H1 (cell line): ENCODE results near the gene PTPRG. TPM values are rescaled to one million over a fixed set of nuclear protein-coding genes. Genes with fewer than 3 reads are reported as not detected.

Source experiments
- CTCF ChIA-PET: fragments of 300-600 bp; sonication (Branson Sonifier 250); formaldehyde crosslinking; loops from one replicate; lab custom pipeline; 2021; ENCODE audit not compliant: partially characterized antibody; lab: Charles Lee
- POLR2A ChIA-PET: fragments of 300-600 bp; sonication (Branson Sonifier 250); formaldehyde crosslinking; loops from one replicate; lab custom pipeline; 2021; ENCODE audit warnings: inconsistent platforms; ENCODE audit not compliant: partially characterized antibody; lab: Charles Lee
- DNase-seq, 2 experiments: peaks; one replicate each; pipeline versions ENCODE4 v3.0.0 to v3.0.0-alpha.2; 2010 to 2022; ENCODE audit warnings: low spot score in 2 of 2, low read depth in 1 of 2, mixed read lengths in 1 of 2
- FAIRE-seq: peaks from 2 replicates; lab custom pipeline; 2011; peaks lifted over from hg19 to GRCh38; lab: Jason Lieb, UNC
- H2AFZ ChIP-seq: 2 replicates; pipeline ENCODE4 v1.8.1; 2012; ENCODE audit warnings: low read length, inconsistent platforms
- H2AK5ac ChIP-seq: 2 replicates; pipeline ENCODE4 v1.6.1; 2013; ENCODE audit warnings: low read depth, low read length
- H2BK120ac ChIP-seq: replicated peaks from 2 replicates; pipeline ENCODE3; 2013; ENCODE audit warnings: low read depth, low read length, inconsistent platforms
- H2BK12ac ChIP-seq: 2 replicates; pipeline ENCODE4 v1.6.1; 2013; ENCODE audit warnings: low read depth, low read length
- H2BK15ac ChIP-seq: 2 replicates; pipeline ENCODE4 v1.6.1; 2013; ENCODE audit warnings: low read length
- H2BK20ac ChIP-seq: 2 replicates; pipeline ENCODE4 v1.6.1; 2013; ENCODE audit warnings: low read length
- H2BK5ac ChIP-seq: 2 replicates; pipeline ENCODE4 v1.6.1; 2013; ENCODE audit warnings: low read depth, low read length
- H3K14ac ChIP-seq: 2 replicates; pipeline ENCODE4 v1.6.1; 2013; ENCODE audit warnings: inconsistent platforms; ENCODE audit not compliant: insufficient read length
- H3K18ac ChIP-seq: 2 replicates; pipeline ENCODE4 v1.6.1; 2013; ENCODE audit warnings: low read length; ENCODE audit errors: extremely low read depth
- H3K23ac ChIP-seq: 2 replicates; pipeline ENCODE4 v1.6.1; 2013; ENCODE audit warnings: inconsistent platforms; ENCODE audit not compliant: insufficient read length
- H3K23me2 ChIP-seq: 2 replicates; pipeline ENCODE4 v1.6.1; 2013; ENCODE audit warnings: low read depth, low read length
- H3K27ac ChIP-seq: 2 replicates; pipeline ENCODE4 v1.6.1; 2011; ENCODE audit warnings: low read depth, low read length, inconsistent platforms
- H3K27me3 ChIP-seq, 4 experiments: replicated peaks in 1 of 4; 1 replicate in 1 of 4; 2 replicates in 3 of 4; pipeline versions ENCODE4 v1.6.1 to v1.8.1; 2011 to 2013; ENCODE audit warnings: low read length in 3 of 4, mild to moderate bottlenecking in 3 of 4, inconsistent platforms in 2 of 4, mixed read lengths in 2 of 4, moderate library complexity in 1 of 4; ENCODE audit not compliant: control insufficient read depth in 3 of 4, insufficient read depth in 3 of 4; ENCODE audit errors: extremely low read depth in 1 of 4
- H3K36me3 ChIP-seq, 4 experiments: 2 replicates each; pipeline versions ENCODE4 v1.6.1 to v1.8.1; 2011 to 2013; ENCODE audit warnings: mild to moderate bottlenecking in 4 of 4, low read length in 3 of 4, moderate library complexity in 2 of 4, control low read depth in 1 of 4, inconsistent platforms in 1 of 4; ENCODE audit not compliant: insufficient read depth in 4 of 4, control insufficient read depth in 2 of 4
- H3K4ac ChIP-seq: replicated peaks from 2 replicates; pipeline ENCODE3; 2013; ENCODE audit warnings: low read length, low read depth, mixed read lengths, inconsistent platforms; ENCODE audit not compliant: insufficient read length
- H3K4me1 ChIP-seq, 4 experiments: replicated peaks in 1 of 4; 1 replicate in 1 of 4; 2 replicates in 3 of 4; pipeline versions ENCODE4 v1.6.1 to v1.8.1; 2011 to 2013; ENCODE audit warnings: low read length in 3 of 4, inconsistent platforms in 2 of 4, mixed read lengths in 1 of 4; ENCODE audit not compliant: insufficient read depth in 4 of 4, control insufficient read depth in 3 of 4
- H3K4me2 ChIP-seq, 2 experiments: 2 replicates each; pipeline versions ENCODE4 v1.6.1 to v1.8.1; 2011 to 2013; ENCODE audit warnings: low read depth in 2 of 2, low read length in 2 of 2, control low read depth in 1 of 2, inconsistent platforms in 1 of 2, mild to moderate bottlenecking in 1 of 2; ENCODE audit not compliant: insufficient read depth in 1 of 2
- H3K4me3 ChIP-seq, 4 experiments: fragments of 200-600, 300-600 bp in 1 of 4; sonication (generic), shearing (Covaris generic), sonication (Bioruptor Twin) in 1 of 4; 2 replicates each; pipeline versions ENCODE4 v1.5.1 to v1.8.1; 2011 to 2016; ENCODE audit warnings: low read length in 4 of 4, low read depth in 3 of 4, control low read depth in 2 of 4, inconsistent platforms in 2 of 4, mild to moderate bottlenecking in 2 of 4, mixed read lengths in 1 of 4, moderate library complexity in 1 of 4; ENCODE audit not compliant: insufficient read depth in 2 of 4; ENCODE audit errors: extremely low read depth in 1 of 4
- H3K56ac ChIP-seq: replicated peaks from 2 replicates; pipeline ENCODE3; 2013; ENCODE audit warnings: low read depth, mild to moderate bottlenecking, mixed read lengths, low read length, inconsistent platforms; ENCODE audit not compliant: insufficient read length
- H3K79me1 ChIP-seq: 2 replicates; pipeline ENCODE4 v1.6.1; 2013; ENCODE audit warnings: low read depth, low read length, control low read depth
- H3K79me2 ChIP-seq, 2 experiments: 2 replicates each; pipeline versions ENCODE4 v1.6.1 to v1.8.1; 2012 to 2013; ENCODE audit warnings: low read length in 2 of 2, mild to moderate bottlenecking in 2 of 2, inconsistent platforms in 1 of 2; ENCODE audit not compliant: insufficient read depth in 2 of 2, control insufficient read depth in 1 of 2
- H3K9ac ChIP-seq, 4 experiments: replicated peaks in 1 of 4; 1 replicate in 1 of 4; 2 replicates in 3 of 4; pipeline versions ENCODE4 v1.6.1 to v1.8.1; 2011 to 2013; ENCODE audit warnings: low read depth in 3 of 4, low read length in 3 of 4, control low read depth in 2 of 4, mild to moderate bottlenecking in 2 of 4, moderate library complexity in 2 of 4, inconsistent platforms in 1 of 4; ENCODE audit errors: extremely low read depth in 1 of 4
- H3K9me3 ChIP-seq, 2 experiments: 2 replicates each; pipeline versions ENCODE4 v1.6.1 to v1.8.1; 2012 to 2013; ENCODE audit warnings: mild to moderate bottlenecking in 2 of 2, moderate library complexity in 2 of 2, control low read depth in 1 of 2, inconsistent platforms in 1 of 2, low read depth in 1 of 2, low read length in 1 of 2, mixed read lengths in 1 of 2; ENCODE audit not compliant: insufficient read depth in 2 of 2
- H4K20me1 ChIP-seq, 2 experiments: replicated peaks in 1 of 2; 2 replicates each; pipeline versions ENCODE3 to v1.8.1; 2011 to 2013; ENCODE audit warnings: inconsistent platforms in 2 of 2, low read length in 2 of 2, mild to moderate bottlenecking in 1 of 2; ENCODE audit not compliant: insufficient read depth in 2 of 2, control insufficient read depth in 1 of 2
- H4K5ac ChIP-seq: 2 replicates; pipeline ENCODE4 v1.6.1; 2013; ENCODE audit warnings: low read length, low read depth, mixed read lengths, inconsistent platforms; ENCODE audit not compliant: insufficient read length
- H4K8ac ChIP-seq: 2 replicates; pipeline ENCODE4 v1.8.0; 2013; ENCODE audit warnings: mild to moderate bottlenecking, moderate library complexity, low read length, inconsistent platforms; ENCODE audit not compliant: insufficient read depth; ENCODE audit errors: extremely low read depth
- H4K91ac ChIP-seq: replicated peaks from 2 replicates; pipeline ENCODE3; 2013; ENCODE audit warnings: low read length, mixed read lengths, inconsistent platforms; ENCODE audit not compliant: insufficient read length
- ATF3 ChIP-seq: IDR thresholded peaks from 2 replicates; pipeline ENCODE4 v1.6.1; 2011; ENCODE audit warnings: low read depth, mild to moderate bottlenecking, low read length; ENCODE audit not compliant: insufficient read depth
- BCL11A ChIP-seq, 2 experiments: IDR thresholded peaks; one replicate each; pipeline ENCODE4 v1.6.1; 2011; ENCODE audit warnings: low read depth in 2 of 2, low read length in 2 of 2, mild to moderate bottlenecking in 2 of 2
- CBX5 ChIP-seq: fragments of 300-800, 300-1000 bp; sonication (generic); IDR thresholded peaks from 2 replicates; pipeline ENCODE4 v1.7.1; 2016; ENCODE audit warnings: antibody characterized with exemption, low read length, low read depth
- CHD2 ChIP-seq: IDR thresholded peaks from 2 replicates; pipeline ENCODE4 v1.6.1; 2012; ENCODE audit warnings: low read length, improper control_type of control experiment
- EGR1 ChIP-seq: IDR thresholded peaks from 2 replicates; pipeline ENCODE4 v1.6.1; 2011; ENCODE audit warnings: low read depth, low read length, borderline replicate concordance
- EP300 ChIP-seq, 2 experiments: IDR thresholded peaks; 1 replicate in 1 of 2; 2 replicates in 1 of 2; pipeline ENCODE4 v1.6.1; 2011 to 2012; ENCODE audit warnings: low read depth in 2 of 2, low read length in 2 of 2, mild to moderate bottlenecking in 2 of 2, borderline replicate concordance in 1 of 2, inconsistent platforms in 1 of 2, moderate library complexity in 1 of 2
- GABPA ChIP-seq: IDR thresholded peaks from 2 replicates; pipeline ENCODE4 v1.6.1; 2011; ENCODE audit warnings: mild to moderate bottlenecking, low read length, moderate library complexity, borderline replicate concordance; ENCODE audit not compliant: insufficient read depth
- HDAC2 ChIP-seq, 2 experiments: fragments of 300-600 bp in 1 of 2; sonication (generic) in 1 of 2; IDR thresholded peaks; 2 replicates each; pipeline ENCODE4 v1.6.1; 2011 to 2012; ENCODE audit warnings: low read depth in 2 of 2, low read length in 2 of 2, mild to moderate bottlenecking in 2 of 2, moderate library complexity in 2 of 2, borderline replicate concordance in 1 of 2, inconsistent platforms in 1 of 2
- HDAC6 ChIP-seq: IDR thresholded peaks from one replicate; pipeline ENCODE4 v1.7.1; 2012; ENCODE audit warnings: low read depth, mild to moderate bottlenecking, inconsistent platforms, low read length, moderate library complexity
- MAFK ChIP-seq: IDR thresholded peaks from 2 replicates; pipeline ENCODE4 v1.6.1; 2012; ENCODE audit warnings: low read depth, mild to moderate bottlenecking, improper control_type of control experiment, low read length
- SIN3A ChIP-seq, 2 experiments: IDR thresholded peaks in 1 of 2; conservative IDR thresholded peaks in 1 of 2; 2 replicates each; pipeline ENCODE4 v1.6.1; 2011 to 2012; ENCODE audit warnings: low read length in 2 of 2, improper control_type of control experiment in 1 of 2, low read depth in 1 of 2, mild to moderate bottlenecking in 1 of 2
- SIRT6 ChIP-seq: IDR thresholded peaks from one replicate; pipeline ENCODE4 v1.7.1; 2012; ENCODE audit warnings: low read length, inconsistent platforms
- SRF ChIP-seq: IDR thresholded peaks from 2 replicates; pipeline ENCODE4 v1.6.1; 2011; ENCODE audit warnings: mild to moderate bottlenecking, low read depth, low read length, moderate library complexity
- WGBS, 2 experiments: shearing (Covaris generic) in 1 of 2; methylation state at CpG; one replicate each; pipeline versions ENCODE4 v1.1.6 to v1.1.7; 2013 to 2015; ENCODE audit warnings: low lambda C conversion rate in 2 of 2, mixed read lengths in 2 of 2, inconsistent platforms in 1 of 2, low coverage in 1 of 2, missing lambda C conversion rate in 1 of 2; ENCODE audit not compliant: insufficient replicate concordance in 2 of 2, insufficient coverage in 1 of 2, insufficient read length in 1 of 2; ENCODE audit errors: extremely low coverage in 1 of 2, missing lambda C conversion rate in 1 of 2; 5-methylcytosine and 5-hydroxymethylcytosine counted together
- polyA plus RNA-seq, 7 experiments: library from polyadenylated mRNA; depleted of rRNA in 3 of 7; stranded (reverse) in 5 of 7; unstranded in 2 of 7; fragments of >200 nt in 5 of 7; fragments of 200-250 nt in 2 of 7; gene quantifications; 1 replicate in 5 of 7; 2 replicates in 1 of 7; 4 replicates in 1 of 7; pipeline versions ENCODE4 v1.2.1 to v1.2.3, GENCODE V29; 2011 to 2013; ENCODE audit warnings: missing spikeins in 2 of 7, mixed read lengths in 2 of 7
- total RNA-seq: library from RNA; stranded (reverse); fragmentation: NEBNext Ultra II Directional; extraction: Animal tissue kit (Norgen Biotek cat#: 25700); gene quantifications from 2 replicates; pipeline ENCODE4 v1.2.1, GENCODE V29; 2021

PTPRG gene
- total and polyA plus RNA-seq, 2 of the 8 experiments (the other 6 are each of a cell fraction or from before 2014, with no cell fraction given) = 23.3 to 96.2 TPM

GRCh38 chr3:61574854-61575253, 13.5 kb downstream of the PTPRG start:
- H3K9me3 ChIP-seq = no peaks in the 10 kb centered on the region
- no peak overlapping the region for H3K14ac ChIP-seq
- CTCF ChIA-PET = interaction anchor here (0.6 to 3.0 kb wide), 2 partner anchors 11 to 13 kb away, joined by 3 to 17 read pairs; no protein-coding TSS in a partner anchor
- no peaks in the 10 kb centered on the region for H3K27me3 ChIP-seq
- H2AK5ac ChIP-seq = no peak overlapping the region
- peaks cover 18% of the 10 kb centered on the region for H3K79me1 ChIP-seq
- H3K18ac ChIP-seq = no peak overlapping the region
- 88% methylated on average over 11 of the region's 11 CpGs; no CpG with 5 or more reads in 1 of the 2 experiments for WGBS, 2 experiments
- peaks cover 53 to 54% of the 10 kb centered on the region in 2 experiments for H4K20me1 ChIP-seq
- no peak overlapping the region for H4K8ac ChIP-seq
- no peak overlapping the region for H3K4me3 ChIP-seq
- no peak overlapping the region for H2BK15ac ChIP-seq
- H3K4me2 ChIP-seq = no peak overlapping the region
- peaks cover 58 to 100% of the 10 kb centered on the region in 2 experiments for H3K79me2 ChIP-seq
- DNase-seq (peak in 1 of 2 experiments; percentile 43), FAIRE-seq (no peak)
- no peak overlapping the region for H3K23ac ChIP-seq
- no peaks in the 10 kb centered on the region for H3K23me2 ChIP-seq
- H3K27ac ChIP-seq = no peak overlapping the region; the same call in 1 of the 2 replicates
- H2BK120ac ChIP-seq = no peak overlapping the region
- H3K9ac ChIP-seq = no peak overlapping the region
- no peak overlapping the region for H2BK12ac ChIP-seq
- no peak overlapping the region for H3K56ac ChIP-seq
- H3K4me1 ChIP-seq = peaks cover 3 to 44% (median 15%) of the 10 kb centered on the region in 4 experiments; a peak in 6 of 7 replicates
- H2BK5ac ChIP-seq = no peak overlapping the region
- H3K36me3 ChIP-seq = peaks cover 0 to 4% (median 0%) of the 10 kb centered on the region in 4 experiments; a peak in 1 of 8 replicates
- H4K5ac ChIP-seq = no peak overlapping the region
- no peak overlapping the region for H4K91ac ChIP-seq
- H2BK20ac ChIP-seq = no peak overlapping the region
- POLR2A ChIA-PET = interaction anchor here (1.2 to 15.0 kb wide), 3 partner anchors 10 to 477 kb away, joined by 3 to 200 read pairs (median 4); partner anchors contain the start of gene PTPRG
- H2AFZ ChIP-seq = no peak overlapping the region
- H3K4ac ChIP-seq = no peak overlapping the region
- TF ChIP-seq EP300 (IDR thresholded peaks at IDR 0.05; ENCODE audit: borderline replicate concordance in 1 of 2, low read depth in 2 of 2, low read length in 2 of 2) = no peak
- no peak for TF ChIP-seq MAFK
- no peak for TF ChIP-seq SRF
- TF ChIP-seq CHD2 = no peak
- TF ChIP-seq ATF3 = no peak
- no peak for TF ChIP-seq EGR1
- no peak for TF ChIP-seq HDAC2 (IDR thresholded peaks at IDR 0.05; ENCODE audit: borderline replicate concordance in 1 of 2, low read depth in 2 of 2, low read length in 2 of 2)
- TF ChIP-seq SIN3A (conservative IDR thresholded peaks at IDR 0.05 in 1 of 2, IDR thresholded peaks at IDR 0.05 in 1 of 2; ENCODE audit: low read depth in 1 of 2, low read length in 2 of 2) = no peak
- TF ChIP-seq HDAC6 = no peak
- no peak for TF ChIP-seq BCL11A (IDR thresholded peaks at IDR 0.05; ENCODE audit: low read depth in 2 of 2, low read length in 2 of 2)
- TF ChIP-seq SIRT6 = no peak
- TF ChIP-seq GABPA = no peak
- TF ChIP-seq CBX5 = no peak
